Measurements from ENCODE around the gene TIAM2. TPM values are rescaled to one million over a fixed set of nuclear protein-coding genes. Genes with fewer than 3 reads are reported as not detected.

TIAM2 gene
- total and polyA plus RNA-seq, 2 experiments from 2014 or later, result 14.2 to 24.4 TPM

GRCh38 chr6:155130161-155130853, 135.2 kb downstream of the TIAM2 start:
- no peak for ATAC-seq
- no peaks in the 10 kb centered on the region for H3K36me3 ChIP-seq (ENCODE audit: insufficient read depth)
- H3K27ac ChIP-seq (ENCODE audit: low read depth), result 0 out of 2 replicates have a peak overlapping the region, but pooled peaks have one; percentile 32
- no peak overlapping the region for H2AFZ ChIP-seq
- Mint-ChIP-seq H3K36me3 (ENCODE audit: low read depth) (peaks cover 15% of the 10 kb centered on the region), H3K4me1 (peaks cover 20% of the 10 kb centered on the region), H3K9me3 (no peaks in the 10 kb centered on the region), H3K27ac (peak overlapping the region; percentile 7; the same call in 1 of the 2 replicates), H3K4me3 (no peak overlapping the region), H3K27me3 (ENCODE audit: insufficient read depth, low read depth, poor library complexity) (peaks cover 6% of the 10 kb centered on the region)
- H4K20me1 ChIP-seq (replicated peaks; ENCODE audit: insufficient read depth), result no peaks in the 10 kb centered on the region
- H3F3A ChIP-seq (replicated peaks; ENCODE audit: low read depth), result no peaks in the 10 kb centered on the region
- no peak overlapping the region for H3K4me2 ChIP-seq
- no peak for TF ChIP-seq ZNF462 (CRISPR knock-in tag; IDR thresholded peaks at IDR 0.05)
- TF ChIP-seq EZH2phosphoT487 (IDR thresholded peaks at IDR 0.05; ENCODE audit: unreplicated experiment), result no peak
- TF ChIP-seq ETS1 (IDR thresholded peaks at IDR 0.05), result no peak
- no peak for TF ChIP-seq ZNF114 (CRISPR knock-in tag; IDR thresholded peaks at IDR 0.05)
- TF ChIP-seq POLR2AphosphoS5 (IDR thresholded peaks at IDR 0.05; ENCODE audit: low read depth), result no peak
- no peak for TF ChIP-seq ZNF331 (CRISPR knock-in tag; IDR thresholded peaks at IDR 0.05; ENCODE audit: low read depth)
- TF ChIP-seq CTCF (conservative IDR thresholded peaks at IDR 0.05; ENCODE audit: low read depth in 2 of 2), result no peak
- no peak for TF ChIP-seq CREB1 (CRISPR knock-in tag; IDR thresholded peaks at IDR 0.05; ENCODE audit: low read depth)
- TF ChIP-seq EZH2 (IDR thresholded peaks at IDR 0.05; ENCODE audit: low read depth, unreplicated experiment), result no peak
- TF ChIP-seq JUNB (IDR thresholded peaks at IDR 0.05; ENCODE audit: unreplicated experiment), result no peak
- TF ChIP-seq REST (IDR thresholded peaks at IDR 0.05; ENCODE audit: unreplicated experiment), result no peak
- no peak for TF ChIP-seq NANOG (IDR thresholded peaks at IDR 0.05; ENCODE audit: borderline replicate concordance)
- no peak for TF ChIP-seq STAT1 (IDR thresholded peaks at IDR 0.05; ENCODE audit: unreplicated experiment)
- H3K4me1 ChIP-seq (ENCODE audit: insufficient read depth), result peaks cover 16% of the 10 kb centered on the region
- H3K27me3 ChIP-seq (ENCODE audit: insufficient read depth), result no peaks in the 10 kb centered on the region
- no peaks in the 10 kb centered on the region for H3K79me2 ChIP-seq (replicated peaks; ENCODE audit: insufficient read depth)
- H3K9me2 ChIP-seq (ENCODE audit: insufficient read depth), result no peaks in the 10 kb centered on the region
- DNase-seq (ENCODE audit: low spot score), result no peak
- no peak overlapping the region for H3K4me3 ChIP-seq
